HepG2 (cell line): ENCODE results near the gene NOS1AP. TPM values are rescaled to one million over a fixed set of nuclear protein-coding genes. Genes with fewer than 3 reads are reported as not detected.

Experiments
- CSRNP2 ChIP-seq: sonication (generic); formaldehyde crosslinking; conservative IDR thresholded peaks from 2 replicates; pipeline ENCODE4 v1.8.0; 2022; ENCODE audit warnings: low read depth, missing genetic modification reagents
- ELF4 ChIP-seq: sonication (generic); formaldehyde crosslinking; IDR thresholded peaks from 2 replicates; pipeline ENCODE4 v1.5.0; 2020; ENCODE audit warnings: missing genetic modification reagents, mild to moderate bottlenecking, moderate library complexity, borderline replicate concordance
- ETV5 ChIP-seq: IDR thresholded peaks from 2 replicates; pipeline ENCODE4 v1.6.1; 2018; ENCODE audit warnings: missing biosample characterization, missing genetic modification reagents, inconsistent platforms, borderline replicate concordance
- FOXK1 ChIP-seq: sonication (generic); formaldehyde crosslinking; IDR thresholded peaks from 2 replicates; pipeline ENCODE4 v1.4.0; 2020; ENCODE audit warnings: low read depth, missing genetic modification reagents, borderline replicate concordance
- HOMEZ ChIP-seq: IDR thresholded peaks from 2 replicates; pipeline ENCODE4 v1.6.1; 2016; ENCODE audit warnings: low read depth
- JARID2 ChIP-seq: sonication (generic); formaldehyde crosslinking; IDR thresholded peaks from 2 replicates; pipeline ENCODE4 v1.8.1; 2023; ENCODE audit warnings: missing genetic modification reagents, inconsistent platforms; ENCODE audit not compliant: insufficient replicate concordance
- KAT7 ChIP-seq: IDR thresholded peaks from 2 replicates; pipeline ENCODE4 v1.6.1; 2018; ENCODE audit warnings: borderline replicate concordance, missing compliant biosample characterization
- LBX2 ChIP-seq: sonication (generic); formaldehyde crosslinking; IDR thresholded peaks from 2 replicates; pipeline ENCODE4 v1.5.0; 2020; ENCODE audit warnings: missing genetic modification reagents, mild to moderate bottlenecking, borderline replicate concordance
- MED8 ChIP-seq: sonication (generic); formaldehyde crosslinking; IDR thresholded peaks from 2 replicates; pipeline ENCODE4 v1.8.1; 2023; ENCODE audit warnings: mild to moderate bottlenecking, missing genetic modification reagents; ENCODE audit not compliant: insufficient replicate concordance
- MYNN ChIP-seq: sonication (generic); formaldehyde crosslinking; IDR thresholded peaks from 2 replicates; pipeline ENCODE4 v1.4.0; 2020; ENCODE audit warnings: mild to moderate bottlenecking, low read depth, missing genetic modification reagents
- NCOA5 ChIP-seq: sonication (generic); formaldehyde crosslinking; IDR thresholded peaks from 2 replicates; pipeline ENCODE4 v1.4.0; 2020; ENCODE audit warnings: missing genetic modification reagents
- NFE2 ChIP-seq: sonication (generic); formaldehyde crosslinking; IDR thresholded peaks from 2 replicates; pipeline ENCODE4 v1.4.0; 2020; ENCODE audit warnings: missing genetic modification reagents
- NFYB ChIP-seq: sonication (generic); formaldehyde crosslinking; IDR thresholded peaks from 2 replicates; pipeline ENCODE4 v1.4.0; 2020; ENCODE audit warnings: missing genetic modification reagents
- RFX1 ChIP-seq: fragments of 450-650 bp; IDR thresholded peaks from 2 replicates; pipeline ENCODE4 v1.6.1; 2017
- SMYD3 ChIP-seq: sonication (generic); formaldehyde crosslinking; IDR thresholded peaks from 2 replicates; pipeline ENCODE4 v1.8.1; 2023; ENCODE audit warnings: mild to moderate bottlenecking, missing genetic modification reagents
- SOX5 ChIP-seq: IDR thresholded peaks from 2 replicates; pipeline ENCODE4 v1.6.1; 2016; ENCODE audit warnings: borderline replicate concordance
- THRA ChIP-seq: sonication (generic); formaldehyde crosslinking; IDR thresholded peaks from 2 replicates; pipeline ENCODE4 v1.4.0; 2020; ENCODE audit warnings: missing genetic modification reagents, borderline replicate concordance
- ZBTB3 ChIP-seq: sonication (generic); formaldehyde crosslinking; IDR thresholded peaks from 2 replicates; pipeline ENCODE4 v1.4.0; 2020; ENCODE audit warnings: low read depth, mild to moderate bottlenecking, moderate library complexity, missing genetic modification reagents, borderline replicate concordance
- ZBTB7B ChIP-seq: sonication (generic); formaldehyde crosslinking; IDR thresholded peaks from 2 replicates; pipeline ENCODE4 v1.4.0; 2020; ENCODE audit warnings: missing genetic modification reagents
- ZFP36L1 ChIP-seq: sonication (generic); formaldehyde crosslinking; IDR thresholded peaks from 2 replicates; pipeline ENCODE4 v1.8.0; 2022; ENCODE audit warnings: mild to moderate bottlenecking, missing genetic modification reagents, moderate library complexity
- ZFP36L2 ChIP-seq: sonication (generic); formaldehyde crosslinking; IDR thresholded peaks from 2 replicates; pipeline ENCODE4 v1.4.0; 2020; ENCODE audit warnings: missing genetic modification reagents
- ZNF136 ChIP-seq: sonication (generic); formaldehyde crosslinking; IDR thresholded peaks from 2 replicates; pipeline ENCODE4 v1.8.1; 2022; ENCODE audit warnings: low read depth, mild to moderate bottlenecking, moderate library complexity, missing genetic modification reagents
- ZNF138 ChIP-seq: sonication (generic); formaldehyde crosslinking; IDR thresholded peaks from 2 replicates; pipeline ENCODE4 v1.5.0; 2020; ENCODE audit warnings: mild to moderate bottlenecking, low read depth, missing genetic modification reagents
- ZNF512 ChIP-seq: sonication (generic); formaldehyde crosslinking; IDR thresholded peaks from 2 replicates; pipeline ENCODE4 v1.4.0; 2020; ENCODE audit warnings: mild to moderate bottlenecking, missing genetic modification reagents
- ZNF605 ChIP-seq: sonication (generic); formaldehyde crosslinking; IDR thresholded peaks from 2 replicates; pipeline ENCODE4 v1.8.0; 2022; ENCODE audit warnings: mild to moderate bottlenecking, missing genetic modification reagents
- polyA plus RNA-seq, 8 experiments: library from polyadenylated mRNA; depleted of rRNA in 3 of 8; stranded (reverse) in 7 of 8; unstranded in 1 of 8; fragments of >200 nt; fragmentation: Illumina TruSeq in 4 of 8; extraction: Trizol in 4 of 8; gene quantifications; 2 replicates each; pipeline versions ENCODE4 v1.2.1 to v1.2.3, GENCODE V29; 2011 to 2016; ENCODE audit warnings: low read depth in 4 of 8, missing spikeins in 1 of 8, mixed read lengths in 1 of 8; ENCODE audit not compliant: insufficient read depth in 1 of 8
- total RNA-seq, 5 experiments: library from RNA; depleted of rRNA; stranded (reverse); fragments of >200 nt; fragmentation: Illumina TruSeq; extraction: Trizol; gene quantifications; 2 replicates each; pipeline ENCODE4 v1.2.3, GENCODE V29; 2016; ENCODE audit warnings: low read depth in 1 of 5

Gene NOS1AP
- total and polyA plus RNA-seq, 2 of the 13 experiments (the other 11 are each of a cell fraction or from before 2014, with no cell fraction given) = 2.0 to 3.3 TPM

GRCh38 chr1:162235241-162235800 is 165.8 kb downstream of the NOS1AP start (continued):
- TF ChIP-seq THRA (CRISPR knock-in tag) = 0 out of 2 replicates have a peak, but pooled peaks have one; percentile 42
- TF ChIP-seq ZBTB3 (CRISPR knock-in tag) = no peak
- TF ChIP-seq NFYB (CRISPR knock-in tag) = no peak
- TF ChIP-seq ZFP36L2 (CRISPR knock-in tag) = no peak
- TF ChIP-seq MED8 (CRISPR knock-in tag) = no peak
- TF ChIP-seq KAT7 (CRISPR knock-in tag) = no peak
- TF ChIP-seq ZBTB7B = no peak
- TF ChIP-seq ZNF136 = no peak
- no peak for TF ChIP-seq CSRNP2
- no peak for TF ChIP-seq SMYD3 (CRISPR knock-in tag)
- TF ChIP-seq ETV5 (CRISPR knock-in tag) = no peak; the same call in 1 of the 2 replicates
- TF ChIP-seq NFE2 = no peak
- peak; percentile 71; the same call in 1 of the 2 replicates for TF ChIP-seq FOXK1 (CRISPR knock-in tag)
- no peak for TF ChIP-seq ZNF138 (CRISPR knock-in tag)
- 0 out of 2 replicates have a peak, but pooled peaks have one; percentile 69 for TF ChIP-seq ZFP36L1 (CRISPR knock-in tag)
- peak; percentile 72; the same call in 1 of the 2 replicates for TF ChIP-seq SOX5 (CRISPR knock-in tag)
- TF ChIP-seq ZNF512 (CRISPR knock-in tag) = no peak
- TF ChIP-seq RFX1 = no peak
- no peak for TF ChIP-seq NCOA5 (CRISPR knock-in tag)
- TF ChIP-seq MYNN (CRISPR knock-in tag) = no peak
- TF ChIP-seq ZNF605 (CRISPR knock-in tag) = no peak
- TF ChIP-seq JARID2 = no peak
- peak; percentile 79 for TF ChIP-seq HOMEZ (CRISPR knock-in tag)
- TF ChIP-seq ELF4 (CRISPR knock-in tag) = no peak
- no peak for TF ChIP-seq LBX2
